ENCODE data around the gene MALT1.

Gene MALT1

DNA sequence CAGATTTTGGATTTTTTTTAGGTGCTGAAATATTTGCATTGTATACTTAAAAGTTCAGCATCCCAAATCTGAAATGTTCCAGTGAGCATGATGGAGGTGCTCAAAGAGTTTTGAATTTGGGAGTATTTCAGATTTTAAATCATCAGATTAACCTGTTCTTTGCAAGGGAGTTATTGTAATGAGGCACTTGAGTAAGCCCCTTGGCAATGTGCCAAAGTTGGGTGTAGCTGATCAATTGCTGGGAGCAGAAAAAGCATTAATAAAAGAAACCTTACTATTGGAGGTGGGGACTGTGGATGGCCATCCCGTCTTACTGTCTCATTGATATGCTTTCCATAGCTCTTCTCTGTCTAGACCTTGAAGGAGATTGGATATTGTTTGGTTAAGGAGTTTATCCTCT lies 28.3 kb downstream of the MALT1 start:
- TF ChIP-seq, protein P1, sequence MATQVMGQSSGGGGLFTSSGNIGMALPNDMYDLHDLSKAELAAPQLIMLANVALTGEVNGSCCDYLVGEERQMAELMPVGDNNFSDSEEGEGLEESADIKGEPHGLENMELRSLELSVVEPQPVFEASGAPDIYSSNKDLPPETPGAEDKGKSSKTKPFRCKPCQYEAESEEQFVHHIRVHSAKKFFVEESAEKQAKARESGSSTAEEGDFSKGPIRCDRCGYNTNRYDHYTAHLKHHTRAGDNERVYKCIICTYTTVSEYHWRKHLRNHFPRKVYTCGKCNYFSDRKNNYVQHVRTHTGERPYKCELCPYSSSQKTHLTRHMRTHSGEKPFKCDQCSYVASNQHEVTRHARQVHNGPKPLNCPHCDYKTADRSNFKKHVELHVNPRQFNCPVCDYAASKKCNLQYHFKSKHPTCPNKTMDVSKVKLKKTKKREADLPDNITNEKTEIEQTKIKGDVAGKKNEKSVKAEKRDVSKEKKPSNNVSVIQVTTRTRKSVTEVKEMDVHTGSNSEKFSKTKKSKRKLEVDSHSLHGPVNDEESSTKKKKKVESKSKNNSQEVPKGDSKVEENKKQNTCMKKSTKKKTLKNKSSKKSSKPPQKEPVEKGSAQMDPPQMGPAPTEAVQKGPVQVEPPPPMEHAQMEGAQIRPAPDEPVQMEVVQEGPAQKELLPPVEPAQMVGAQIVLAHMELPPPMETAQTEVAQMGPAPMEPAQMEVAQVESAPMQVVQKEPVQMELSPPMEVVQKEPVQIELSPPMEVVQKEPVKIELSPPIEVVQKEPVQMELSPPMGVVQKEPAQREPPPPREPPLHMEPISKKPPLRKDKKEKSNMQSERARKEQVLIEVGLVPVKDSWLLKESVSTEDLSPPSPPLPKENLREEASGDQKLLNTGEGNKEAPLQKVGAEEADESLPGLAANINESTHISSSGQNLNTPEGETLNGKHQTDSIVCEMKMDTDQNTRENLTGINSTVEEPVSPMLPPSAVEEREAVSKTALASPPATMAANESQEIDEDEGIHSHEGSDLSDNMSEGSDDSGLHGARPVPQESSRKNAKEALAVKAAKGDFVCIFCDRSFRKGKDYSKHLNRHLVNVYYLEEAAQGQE (IDR thresholded peaks at IDR 0.05; ENCODE audit: insufficient read depth in 1 of 2, low read depth in 2 of 2, low read length in 2 of 2): no peak
- TF ChIP-seq TAF1 (IDR thresholded peaks at IDR 0.05; ENCODE audit: borderline replicate concordance, insufficient read depth, low read length): no peak
- TF ChIP-seq SIN3A (IDR thresholded peaks at IDR 0.05; ENCODE audit: borderline replicate concordance, insufficient read depth, low read length): no peak
- no peak for TF ChIP-seq POLR2AphosphoS5 (IDR thresholded peaks at IDR 0.05; ENCODE audit: low read depth, low read length)
- TF ChIP-seq FOXP2 (optimal IDR thresholded peaks at IDR 0.05; ENCODE audit: borderline replicate concordance, extremely low read depth, extremely low read length, insufficient read depth): no peak

DNA sequence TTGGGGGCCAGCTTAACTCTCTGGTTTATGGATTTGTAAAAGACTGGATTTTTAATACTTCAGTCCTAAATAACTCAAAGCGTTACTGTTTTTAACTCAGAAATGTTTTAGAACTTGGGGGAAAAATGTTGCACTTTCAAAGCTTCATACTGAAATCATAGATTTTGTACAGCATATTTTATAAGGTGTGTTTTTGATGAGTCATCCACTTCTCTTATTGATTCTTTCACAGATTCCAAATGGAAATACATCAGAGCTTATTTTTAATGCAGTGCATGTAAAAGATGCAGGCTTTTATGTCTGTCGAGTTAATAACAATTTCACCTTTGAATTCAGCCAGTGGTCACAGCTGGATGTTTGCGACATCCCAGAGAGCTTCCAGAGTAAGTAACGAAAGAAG lies 28.9 kb downstream of the MALT1 start:
- TF ChIP-seq POLR2AphosphoS5 (IDR thresholded peaks at IDR 0.05; ENCODE audit: low read depth, low read length) (no peak), TAF1 (IDR thresholded peaks at IDR 0.05; ENCODE audit: borderline replicate concordance, insufficient read depth, low read length) (no peak), FOXP2 (optimal IDR thresholded peaks at IDR 0.05; ENCODE audit: borderline replicate concordance, extremely low read depth, extremely low read length, insufficient read depth) (no peak), SIN3A (IDR thresholded peaks at IDR 0.05; ENCODE audit: borderline replicate concordance, insufficient read depth, low read length) (no peak)
- TF ChIP-seq, protein P1 (IDR thresholded peaks at IDR 0.05; ENCODE audit: insufficient read depth in 1 of 2, low read depth in 2 of 2, low read length in 2 of 2): no peak

DNA sequence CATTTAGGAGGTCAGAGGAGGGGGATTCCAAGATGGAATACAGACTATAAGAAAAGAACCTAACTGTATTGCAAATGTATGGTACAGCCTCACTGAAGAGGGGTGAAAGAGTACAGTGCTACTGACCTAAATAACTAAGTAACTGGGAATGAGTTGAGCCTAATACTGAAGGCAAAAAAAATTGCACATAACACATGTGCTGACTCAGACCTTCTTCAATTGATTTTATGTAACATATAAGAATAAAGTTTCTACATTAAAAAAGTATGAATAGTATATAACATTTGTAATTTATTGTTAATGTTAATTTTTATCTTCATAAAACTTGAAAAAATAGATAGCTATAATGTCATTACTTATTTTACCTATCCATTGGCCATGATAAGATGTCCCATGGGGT lies 41.7 kb downstream of the MALT1 start:
- TF ChIP-seq, protein P1 (IDR thresholded peaks at IDR 0.05; ENCODE audit: insufficient read depth in 1 of 2, low read depth in 2 of 2, low read length in 2 of 2): no peak
- TF ChIP-seq FOXP2 (optimal IDR thresholded peaks at IDR 0.05; ENCODE audit: borderline replicate concordance, extremely low read depth, extremely low read length, insufficient read depth) (no peak), TAF1 (IDR thresholded peaks at IDR 0.05; ENCODE audit: borderline replicate concordance, insufficient read depth, low read length) (no peak), SIN3A (IDR thresholded peaks at IDR 0.05; ENCODE audit: borderline replicate concordance, insufficient read depth, low read length) (no peak)

DNA sequence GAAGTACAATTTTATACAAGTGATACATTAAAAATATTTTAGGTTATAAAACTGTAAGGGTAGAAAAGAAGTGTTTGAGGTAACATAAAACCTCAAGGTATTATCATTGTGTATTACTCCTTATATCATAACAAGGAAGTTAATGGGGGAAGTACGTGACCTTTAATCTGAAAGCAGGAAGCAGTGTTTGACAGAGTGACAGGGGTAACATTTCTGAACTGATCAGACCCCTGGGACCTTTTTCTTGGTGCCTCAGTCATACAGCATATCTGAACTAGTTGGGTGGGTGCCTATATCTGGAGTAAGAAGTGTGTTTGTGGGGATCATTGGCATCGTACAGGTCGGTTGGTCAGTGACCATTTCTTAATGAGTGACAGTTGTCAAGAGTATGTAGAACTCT lies 43.0 kb downstream of the MALT1 start:
- no peak for TF ChIP-seq TAF1 (IDR thresholded peaks at IDR 0.05; ENCODE audit: borderline replicate concordance, insufficient read depth, low read length)
- TF ChIP-seq SIN3A (IDR thresholded peaks at IDR 0.05; ENCODE audit: borderline replicate concordance, insufficient read depth, low read length): no peak
- no peak for TF ChIP-seq POLR2AphosphoS5 (IDR thresholded peaks at IDR 0.05; ENCODE audit: low read depth, low read length)
- no peak for TF ChIP-seq FOXP2 (optimal IDR thresholded peaks at IDR 0.05; ENCODE audit: borderline replicate concordance, extremely low read depth, extremely low read length, insufficient read depth)
- TF ChIP-seq, protein P1 (IDR thresholded peaks at IDR 0.05; ENCODE audit: insufficient read depth in 1 of 2, low read depth in 2 of 2, low read length in 2 of 2): no peak

DNA sequence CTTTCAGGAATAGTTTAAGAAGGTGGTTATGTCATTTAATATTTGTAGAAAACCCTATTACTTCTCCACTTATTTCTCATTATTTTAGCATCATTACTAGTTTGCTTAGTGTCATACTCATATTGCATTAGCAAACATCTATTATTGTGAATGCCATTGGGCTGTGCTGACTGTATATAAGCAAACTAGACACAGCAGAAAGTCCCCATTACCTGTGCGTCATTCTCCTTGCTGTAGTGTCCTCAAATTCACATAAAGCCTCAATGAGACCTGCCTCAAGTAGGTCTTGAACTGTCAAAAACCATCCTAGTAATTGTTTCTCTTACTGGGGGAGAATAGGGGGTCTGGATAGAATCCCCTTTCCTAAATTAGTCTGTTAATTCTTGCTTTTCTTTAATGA lies 43.6 kb downstream of the MALT1 start:
- TF ChIP-seq TAF1 (IDR thresholded peaks at IDR 0.05; ENCODE audit: borderline replicate concordance, insufficient read depth, low read length): no peak
- TF ChIP-seq SIN3A (IDR thresholded peaks at IDR 0.05; ENCODE audit: borderline replicate concordance, insufficient read depth, low read length): no peak
- no peak for TF ChIP-seq FOXP2 (optimal IDR thresholded peaks at IDR 0.05; ENCODE audit: borderline replicate concordance, extremely low read depth, extremely low read length, insufficient read depth)
- no peak for TF ChIP-seq POLR2AphosphoS5 (IDR thresholded peaks at IDR 0.05; ENCODE audit: low read depth, low read length)
- TF ChIP-seq, protein P1 (IDR thresholded peaks at IDR 0.05; ENCODE audit: insufficient read depth in 1 of 2, low read depth in 2 of 2, low read length in 2 of 2): no peak
